COLO829 (cell line): Measurements from ENCODE around the gene RFPL2.
"Not testable (repeated sequence)": the region's sequence is repeated elsewhere in the genome, so short reads cannot be mapped to it uniquely, and the experiment has no call there.

Experiments used
- DNase-seq: peaks from one replicate; pipeline ENCODE4 v3.0.0; 2012; ENCODE audit warnings: low spot score

The RFPL2 gene

DNA sequence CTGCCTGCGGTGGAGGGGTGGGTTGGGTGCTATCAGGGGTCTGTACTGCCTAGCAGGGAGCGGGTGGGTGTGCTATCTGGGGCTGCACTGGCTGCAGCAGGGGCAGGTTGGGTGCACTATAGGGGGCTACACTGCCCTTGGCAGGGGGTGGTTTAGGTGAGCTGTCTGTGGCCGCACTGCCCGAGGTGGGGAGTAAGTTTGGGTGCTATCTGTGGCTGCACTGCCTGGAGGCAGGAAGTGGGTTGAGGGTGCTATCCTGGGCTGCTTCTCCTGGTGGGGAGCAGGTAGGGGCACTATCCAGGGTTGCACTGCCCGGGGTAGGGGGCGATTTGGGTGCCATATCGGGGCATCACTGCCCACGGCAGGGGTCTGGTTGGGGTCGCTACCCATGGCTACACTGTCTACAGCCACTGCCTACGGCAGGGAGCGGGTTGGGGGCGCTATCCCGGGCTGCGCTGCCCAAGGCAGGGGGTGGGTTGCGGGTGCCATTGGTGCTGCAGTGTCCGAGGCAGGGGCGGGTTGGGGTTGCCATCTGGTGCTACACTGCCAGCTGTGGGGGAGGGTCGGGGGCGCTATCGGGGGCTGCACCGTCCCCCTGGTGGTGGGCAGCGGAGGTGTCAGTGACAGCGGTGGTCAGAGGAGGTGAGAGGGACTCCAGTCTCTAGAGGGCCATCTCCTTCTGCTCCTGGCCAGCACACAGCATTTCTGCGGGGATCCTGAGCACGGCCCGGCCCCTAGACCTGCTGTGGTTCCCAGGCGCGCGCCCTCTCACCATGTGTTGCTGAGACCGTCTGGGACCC, 1.3 kb upstream of the RFPL2 start:
- no peak for DNase-seq

DNA sequence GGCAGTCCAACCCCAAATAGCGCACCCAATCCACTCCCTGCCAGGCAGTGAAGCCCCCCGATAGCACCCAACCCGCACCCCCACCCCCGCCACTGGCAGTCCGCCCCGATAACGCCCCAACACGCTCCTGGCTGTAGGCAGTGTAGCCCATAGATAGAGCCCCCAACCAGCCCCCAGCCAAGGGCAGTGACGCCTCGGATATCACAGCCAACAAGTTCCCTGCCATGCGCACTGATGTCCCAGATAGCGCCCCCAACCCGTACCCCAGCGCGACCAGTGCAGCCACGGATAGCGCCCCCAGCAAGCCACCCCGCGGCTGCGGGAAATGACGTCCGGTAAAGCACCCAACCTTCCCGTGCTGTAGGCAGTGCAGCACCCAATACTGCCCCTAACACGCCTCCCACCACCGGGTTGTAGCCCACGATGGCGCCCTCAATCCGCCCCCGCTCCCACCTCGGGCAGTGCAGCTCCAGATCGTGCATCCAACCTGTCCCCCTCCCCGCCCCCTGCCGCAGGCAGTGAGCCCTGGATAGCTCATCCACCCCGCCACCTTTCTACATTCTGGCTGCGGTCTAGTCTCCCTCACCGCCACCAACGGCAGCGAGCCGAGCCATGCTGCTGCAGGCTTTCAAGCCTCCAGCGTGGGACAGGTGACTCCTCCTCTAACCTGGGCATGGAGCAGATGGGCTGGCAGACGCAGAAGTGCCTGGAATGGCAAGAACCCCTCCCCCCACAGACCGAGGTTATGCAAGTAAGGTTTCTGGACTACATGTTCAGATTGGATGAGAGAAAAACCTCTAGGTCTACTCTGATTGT, 625 bp downstream of the RFPL2 start:
- no peak for DNase-seq

DNA sequence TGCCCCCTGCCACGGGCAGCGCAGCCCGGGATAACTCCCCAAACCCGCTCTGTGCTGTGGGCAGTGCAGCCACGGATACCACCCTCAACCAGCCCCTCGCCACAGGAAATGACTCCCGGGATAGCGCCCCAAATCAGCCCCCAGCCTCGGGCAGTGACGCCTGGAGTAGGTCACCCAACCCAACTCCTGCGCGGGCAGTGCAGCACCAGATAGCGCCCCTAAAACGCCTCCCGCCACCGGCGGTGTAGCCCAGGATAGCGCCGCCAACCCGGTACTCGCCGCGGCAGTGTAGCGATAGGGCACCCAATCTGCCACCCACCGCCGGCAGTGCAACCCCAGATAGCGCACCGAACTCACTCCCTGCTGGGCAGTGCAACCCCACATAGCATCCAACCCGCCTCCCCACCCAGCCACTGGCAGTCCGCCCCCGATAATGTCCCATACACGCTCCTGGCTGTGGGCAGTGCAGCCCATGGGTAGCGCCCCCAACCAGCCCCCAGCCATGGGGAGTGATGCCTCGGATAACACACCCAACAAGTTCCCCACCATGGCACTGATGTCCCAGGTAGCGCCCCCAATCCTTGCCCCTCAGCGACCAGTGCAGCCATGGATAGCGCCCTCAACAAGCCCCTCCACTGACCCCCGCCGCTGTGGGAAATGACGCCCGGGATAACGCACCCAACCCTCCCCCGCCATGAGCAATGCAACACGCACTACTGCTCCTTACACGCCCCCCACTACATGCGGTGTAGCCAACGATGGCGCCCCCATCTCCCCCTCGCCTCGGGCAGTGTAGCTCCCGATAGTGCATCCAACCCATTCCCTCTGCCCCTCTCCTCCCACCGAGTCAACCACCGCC, 1.5 kb downstream of the RFPL2 start:
- no peak for DNase-seq

DNA sequence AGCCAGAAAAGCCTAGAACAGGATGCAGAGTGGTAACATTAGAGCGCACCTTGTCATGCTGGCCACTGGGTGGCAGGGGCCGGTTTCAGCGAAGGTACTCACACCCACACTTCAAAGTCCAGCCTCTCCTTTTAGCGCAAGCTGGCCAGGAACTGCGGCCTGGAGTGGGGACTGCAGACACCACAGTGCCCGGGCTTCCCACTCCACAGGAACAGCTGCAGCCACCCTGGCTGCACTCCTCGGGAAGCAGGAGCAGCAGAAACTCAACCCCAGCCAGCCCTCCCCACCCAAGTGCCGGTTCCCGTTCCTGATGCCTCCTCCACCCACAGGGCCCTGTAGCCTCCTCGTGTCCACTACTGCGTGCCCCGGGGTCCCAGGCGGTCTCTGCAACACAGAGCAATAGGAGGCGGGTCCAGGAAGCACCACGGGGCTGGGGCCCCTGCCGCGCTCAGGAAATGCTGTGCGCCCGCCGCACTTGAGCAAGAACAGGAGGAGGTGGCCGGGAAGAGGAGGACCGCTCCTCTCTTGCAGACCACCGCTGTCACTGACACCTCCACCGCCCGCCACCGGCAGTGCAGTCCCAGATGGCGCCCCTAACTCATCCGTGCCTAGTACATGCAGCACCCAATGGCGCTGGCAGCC, 2.2 kb downstream of the RFPL2 start:
- DNase-seq = peak; percentile 68

DNA sequence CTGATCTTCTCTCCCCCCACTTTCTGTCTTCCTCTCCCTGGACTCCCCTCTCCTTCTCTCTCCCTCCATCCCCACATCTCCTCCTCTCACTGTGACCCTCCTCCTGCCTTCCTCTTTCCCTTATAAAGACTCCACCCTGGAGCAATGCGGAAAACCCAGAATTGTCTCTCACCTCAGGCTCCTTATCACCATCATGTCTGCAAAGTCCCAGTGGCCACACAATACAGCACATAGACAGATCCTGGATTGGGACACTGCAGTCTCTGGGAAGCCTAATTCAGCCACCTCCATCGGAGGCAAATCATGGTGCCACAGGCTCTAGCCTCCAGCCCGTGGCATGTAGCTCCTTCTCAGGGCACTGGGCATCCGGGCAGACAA, 2.7 kb downstream of the RFPL2 start:
- no peak for DNase-seq

DNA sequence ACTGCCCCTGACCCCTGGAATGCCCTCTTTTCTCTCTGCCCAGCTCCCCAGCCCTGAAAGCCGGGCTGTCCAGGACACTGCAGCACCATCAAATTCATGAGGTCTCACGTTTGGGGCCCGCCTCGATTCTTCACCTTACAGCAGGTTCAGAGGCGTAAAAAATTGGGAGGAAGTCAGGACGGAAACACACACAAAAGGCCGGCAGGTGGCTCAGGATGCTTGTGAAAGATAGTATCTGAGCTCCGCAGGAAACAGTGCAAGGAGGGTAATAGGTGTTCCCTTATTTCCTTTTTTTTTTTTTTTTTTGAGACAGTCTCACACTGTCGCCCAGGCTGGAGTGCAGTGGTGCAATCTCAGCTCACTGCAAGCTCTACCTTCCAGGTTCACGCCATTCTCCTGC, 4.1 kb downstream of the RFPL2 start:
- no peak for DNase-seq

DNA sequence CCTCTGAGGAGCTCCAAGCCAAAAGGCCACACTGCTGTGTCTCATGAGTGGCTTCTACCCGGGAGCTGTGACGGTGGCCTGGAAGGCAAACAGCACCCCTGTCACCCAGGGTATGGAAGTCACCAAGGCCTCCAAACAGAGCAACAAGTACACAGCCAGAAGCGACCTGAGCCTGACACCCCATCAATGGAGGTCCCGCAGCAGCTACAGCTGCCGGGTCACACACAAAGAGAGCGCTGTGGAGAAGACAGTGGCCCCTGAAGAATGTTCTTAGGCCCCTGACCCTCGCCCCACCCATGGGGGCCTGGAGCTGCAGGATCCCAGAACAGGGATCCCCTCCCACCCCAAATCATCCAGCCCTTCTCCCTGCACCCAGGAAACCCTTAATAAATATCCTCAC, 4.9 kb downstream of the RFPL2 start:
- DNase-seq = no peak

DNA sequence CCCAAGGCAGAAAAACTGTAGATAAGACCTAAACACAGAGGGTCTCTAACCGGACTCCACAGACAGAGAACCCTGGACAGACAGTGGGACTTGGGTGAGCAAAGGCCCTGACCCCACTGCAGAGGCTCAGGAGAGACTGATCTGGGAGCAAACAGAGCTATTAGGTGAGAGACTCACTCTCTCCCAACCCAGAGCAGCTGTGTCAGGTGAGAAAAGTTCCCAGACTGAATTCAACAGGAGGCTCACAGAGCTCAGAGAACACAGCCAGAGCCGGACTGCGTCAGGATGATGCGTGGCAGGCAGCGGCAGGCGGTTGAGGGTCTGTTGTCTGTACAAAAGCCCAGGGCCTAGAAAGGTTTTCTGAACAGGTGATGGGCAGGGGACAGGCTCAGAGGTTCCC, 5.5 kb downstream of the RFPL2 start:
- no peak for DNase-seq

DNA sequence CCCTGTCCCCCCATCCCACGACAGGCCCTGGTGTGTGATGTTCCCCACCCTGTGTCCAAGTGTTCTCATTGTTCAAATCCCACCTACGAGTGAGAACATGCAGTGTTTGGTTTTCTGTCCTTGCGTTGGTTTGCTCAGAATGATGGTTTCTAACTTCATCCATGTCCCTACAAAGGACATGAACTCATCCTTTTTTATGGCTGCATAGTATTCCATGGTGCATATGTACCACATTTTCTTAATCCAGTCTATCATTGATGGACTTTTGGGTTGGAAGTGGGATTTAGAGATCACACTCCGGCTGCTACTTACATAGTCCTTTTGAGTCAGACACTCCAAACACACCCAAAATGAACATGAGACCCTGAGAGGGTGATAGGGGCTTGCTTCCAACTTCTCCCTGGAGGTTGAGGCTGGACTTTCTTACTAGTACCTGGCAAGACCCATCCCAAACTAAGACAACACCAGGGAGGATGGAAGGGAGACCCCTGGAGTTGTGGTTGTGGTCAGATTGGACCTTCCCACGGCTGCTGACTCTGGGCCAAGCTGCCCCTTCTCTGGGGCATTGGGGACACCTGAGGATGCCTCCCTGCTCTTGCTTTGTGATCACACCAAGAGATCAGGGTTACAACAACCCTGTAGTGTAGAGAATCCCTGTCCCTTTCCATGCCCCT, 7.2 kb downstream of the RFPL2 start:
- DNase-seq = not testable (repeated sequence)

DNA sequence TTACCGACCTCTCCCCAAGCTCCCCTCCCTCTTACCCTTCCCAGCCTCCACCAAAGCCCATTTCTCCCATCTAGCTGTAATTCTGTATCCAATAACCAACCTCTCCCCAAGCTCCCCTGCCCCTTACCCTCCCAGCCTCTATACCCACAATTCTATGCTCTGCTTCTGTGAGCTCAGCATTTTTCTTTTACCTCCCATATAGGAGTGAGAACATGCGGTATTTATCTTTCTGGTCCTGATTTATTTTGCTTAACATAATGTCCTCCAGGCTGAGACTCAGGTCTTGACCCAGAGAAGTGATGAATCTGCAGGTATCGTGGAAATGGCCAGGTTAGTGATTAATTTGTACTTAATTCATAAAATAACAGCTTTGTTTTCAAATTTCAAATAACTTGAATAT, 9.0 kb downstream of the RFPL2 start:
- not testable (repeated sequence) for DNase-seq

DNA sequence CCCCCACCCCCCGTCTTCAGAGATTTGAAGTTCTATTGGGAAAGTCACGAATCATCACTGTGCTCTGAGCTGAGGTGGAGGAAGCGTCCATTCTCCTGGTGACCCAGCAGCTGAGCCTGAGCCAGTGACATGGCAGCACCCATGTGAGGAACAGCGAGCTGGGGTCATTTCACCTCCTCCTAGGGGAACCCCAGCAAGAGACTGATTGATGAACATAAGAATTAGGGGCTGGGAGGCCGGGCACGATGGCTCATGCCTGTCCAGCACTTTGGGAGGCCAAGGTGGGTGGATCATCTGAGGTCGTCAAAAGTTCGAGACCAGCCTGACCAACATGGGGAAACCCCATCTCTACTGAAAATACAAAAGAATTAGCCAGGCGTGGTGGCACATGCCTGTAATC, 11.5 kb downstream of the RFPL2 start:
- DNase-seq = not testable (repeated sequence)

DNA sequence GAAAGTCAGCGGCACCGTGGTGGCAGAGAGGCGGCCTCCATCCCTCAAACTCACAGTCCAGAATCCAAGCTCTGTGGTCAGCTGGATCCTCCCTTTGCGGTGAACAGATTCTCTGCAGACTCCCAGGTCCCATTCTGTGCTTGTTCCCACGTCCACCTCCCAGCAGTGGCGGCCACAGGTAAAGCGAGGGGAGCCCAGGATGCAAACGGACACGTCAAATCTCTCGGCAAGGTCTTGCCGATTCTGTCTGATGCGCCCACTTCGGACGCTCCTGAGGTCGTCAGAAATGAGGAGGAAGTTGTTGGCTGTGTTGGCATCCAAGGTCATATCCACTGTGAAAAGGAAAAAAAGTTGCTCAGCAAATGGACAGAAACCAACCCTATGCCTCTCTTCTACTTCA, 13.9 kb downstream of the RFPL2 start:
- DNase-seq = not testable (repeated sequence)

DNA sequence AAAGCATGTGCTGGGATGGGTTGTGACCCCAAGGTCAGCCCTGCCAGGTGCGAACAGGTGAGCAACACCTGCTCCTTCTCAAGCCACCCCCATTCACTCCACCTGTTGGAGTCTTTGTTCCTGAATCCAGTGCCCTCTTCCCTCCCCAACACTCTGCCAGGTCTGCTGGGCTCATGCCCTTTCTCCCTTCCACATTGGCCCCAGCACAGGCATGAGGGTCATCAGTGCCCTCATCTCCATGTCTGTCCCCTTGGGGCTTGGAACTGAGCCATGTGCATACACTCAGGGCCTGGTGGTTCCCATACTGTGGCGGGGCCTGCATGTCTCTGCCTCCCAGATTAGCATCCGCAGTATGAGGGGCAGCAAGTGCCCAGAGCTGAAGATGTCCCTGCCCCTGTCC, 19.1 kb downstream of the RFPL2 start:
- DNase-seq = no peak

DNA sequence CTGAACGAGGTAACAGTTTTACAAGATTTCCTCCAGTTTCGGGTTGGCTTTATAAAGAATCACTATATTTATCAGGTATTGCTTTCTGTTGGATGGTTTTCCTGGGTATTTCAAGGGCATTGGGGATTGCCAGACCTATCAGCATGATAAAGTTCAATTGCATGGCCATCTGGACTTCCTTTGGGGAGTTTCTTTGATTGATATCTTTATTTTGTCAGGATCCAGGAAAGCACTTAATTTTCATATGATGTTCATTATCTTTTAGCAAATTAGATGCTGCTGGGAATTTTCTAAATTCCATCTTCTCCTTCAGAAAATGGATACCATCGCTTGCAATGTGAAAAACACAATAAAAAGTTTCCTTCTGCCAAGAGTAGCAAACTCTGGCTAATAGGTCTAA, 21.2 kb downstream of the RFPL2 start:
- DNase-seq = no peak

DNA sequence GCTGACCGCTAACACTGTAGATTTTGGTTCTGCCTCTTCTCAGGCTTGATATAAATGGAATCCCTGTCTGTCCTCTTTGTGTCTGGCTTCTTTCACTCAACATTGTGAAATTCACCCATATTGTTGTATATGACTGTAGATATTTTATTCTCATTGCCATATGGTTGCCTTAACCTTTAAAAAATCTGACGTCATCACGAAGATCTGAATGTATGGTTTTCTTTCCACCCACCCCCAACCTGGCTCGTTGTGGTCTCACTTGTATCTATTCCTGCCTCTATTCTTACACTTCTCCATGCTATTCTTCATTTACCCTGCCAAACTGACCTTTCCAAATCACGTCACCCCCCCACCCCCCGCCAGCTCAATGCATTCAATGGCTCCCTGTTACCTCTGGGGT, 23.8 kb downstream of the RFPL2 start:
- no peak for DNase-seq

DNA sequence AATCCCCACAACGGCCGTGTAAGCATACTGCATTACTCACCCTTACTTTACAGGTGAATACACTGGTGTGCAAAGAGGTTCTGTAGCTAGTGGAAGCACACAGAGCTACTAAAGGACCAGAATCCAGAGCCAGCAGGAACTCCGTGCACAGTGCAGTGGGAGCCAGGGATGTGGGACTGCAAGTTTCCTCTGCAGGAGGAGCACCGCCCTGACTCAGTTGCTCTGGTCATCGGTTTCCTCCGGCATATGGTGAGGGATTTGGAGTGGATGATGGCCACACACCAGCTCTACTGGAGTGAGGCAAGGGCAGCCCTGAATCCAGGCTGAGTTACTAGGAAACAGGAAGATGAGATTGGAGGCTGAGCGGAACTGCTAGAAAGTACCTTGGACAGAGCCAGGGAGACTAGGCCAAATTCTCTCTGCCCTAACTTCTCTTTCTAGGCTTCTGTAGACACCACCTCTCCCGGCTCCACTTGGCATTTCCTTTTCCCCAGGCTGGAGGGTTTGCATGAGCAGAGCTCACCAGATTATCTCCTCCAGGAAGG, 27.6 kb downstream of the RFPL2 start:
- DNase-seq = no peak

DNA sequence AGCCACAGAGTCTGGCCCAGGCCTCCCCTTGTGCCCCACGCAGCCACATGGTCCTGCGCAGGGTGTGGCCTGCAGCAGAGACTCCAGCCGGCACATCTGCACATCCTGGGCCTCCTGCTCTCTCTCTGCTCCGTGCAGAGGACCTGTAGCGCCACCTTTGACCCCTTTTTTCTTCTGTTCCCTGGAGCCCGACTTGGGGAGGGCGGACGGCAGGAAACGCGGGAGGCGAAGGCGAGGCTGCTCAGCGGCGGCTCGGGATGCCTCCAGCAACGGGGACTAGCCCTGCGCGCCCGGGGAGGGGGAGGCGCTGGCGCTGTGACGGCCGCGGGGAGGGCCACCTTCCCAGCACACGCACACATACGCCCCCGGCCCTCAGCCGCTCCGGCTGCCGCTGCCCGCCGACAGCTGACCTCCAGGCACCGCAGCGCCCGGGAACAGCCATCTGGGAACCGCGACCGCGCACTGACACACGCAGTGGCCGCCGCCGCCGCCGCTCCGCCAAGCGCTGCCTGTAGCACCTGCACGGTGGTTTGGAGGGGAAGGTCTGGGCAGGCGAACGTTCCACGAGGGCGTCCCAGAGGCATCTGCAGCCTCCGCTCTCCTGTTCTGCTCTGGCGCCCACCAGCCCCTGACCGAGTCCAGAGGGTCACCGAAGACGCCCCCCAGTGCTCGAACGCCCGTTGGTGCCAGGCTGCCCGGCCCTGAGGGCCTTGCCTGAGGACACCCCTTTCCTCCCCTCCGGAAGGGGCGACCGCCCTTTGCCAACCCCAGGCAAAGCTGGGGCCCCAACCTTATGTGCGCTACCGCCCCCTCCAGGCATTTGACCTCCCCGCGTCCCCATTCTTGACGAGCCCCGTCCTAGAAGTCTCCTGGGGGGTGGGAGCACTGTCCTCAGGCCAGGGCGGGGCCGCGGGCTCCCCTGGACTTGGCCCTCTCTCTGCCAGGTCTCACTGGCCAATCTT, 28.9 kb downstream of the RFPL2 start:
- DNase-seq = no peak

DNA sequence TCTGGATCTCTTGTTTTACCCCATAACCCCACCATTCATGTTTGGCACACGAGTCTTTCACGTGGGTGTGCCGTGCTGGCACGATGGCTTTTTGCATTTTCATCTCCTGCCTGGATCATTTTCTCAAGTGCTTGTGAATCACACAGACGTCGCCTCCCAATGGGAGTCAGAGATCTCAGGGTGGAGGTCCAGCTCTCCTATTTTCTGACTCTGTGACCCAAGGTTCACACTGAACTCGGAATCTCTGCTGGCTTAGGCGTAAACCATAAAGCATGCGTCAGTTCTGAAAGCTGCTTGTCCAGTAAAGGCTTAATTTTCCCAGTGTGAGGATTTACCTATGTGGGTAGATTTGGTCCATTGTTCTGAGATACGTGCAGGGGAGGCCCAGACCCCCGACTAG, 29.8 kb downstream of the RFPL2 start:
- no peak for DNase-seq

DNA sequence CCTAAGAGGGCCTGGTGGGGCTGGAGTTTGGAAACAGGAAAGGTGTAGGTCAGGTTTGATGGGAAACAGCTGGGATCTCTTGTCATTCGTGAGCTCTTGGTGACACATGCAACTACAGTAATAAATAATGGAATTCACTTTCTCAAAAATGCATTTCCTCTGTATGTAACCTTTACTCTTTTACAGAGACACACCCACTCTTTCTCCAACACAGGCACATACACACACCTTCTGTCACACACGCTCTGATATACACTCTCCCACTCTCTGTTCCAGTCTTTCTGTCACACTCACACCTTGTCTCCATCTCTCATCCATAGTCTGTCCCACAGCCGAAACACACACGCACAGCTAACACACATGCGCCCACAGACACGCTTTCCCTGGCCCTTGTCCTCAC, 39.2 kb downstream of the RFPL2 start:
- DNase-seq = no peak
